Gastroesophageal sphincter (tissue), 4 donors: ENCODE results near the gene IL9. TPM values are rescaled to one million over a fixed set of nuclear protein-coding genes. Genes with fewer than 3 reads are reported as not detected.

Source experiments
- ATAC-seq: fragments of 150-250 bp; one replicate; pipeline ENCODE4 v1.9.1; 2016; ENCODE audit warnings: mild to moderate bottlenecking, moderate library complexity
- H3K27ac ChIP-seq, 4 donors: fragments of 200-600 bp; sonication (generic) in 3 of 4; 1 replicate in 3 of 4; 2 replicates in 1 of 4; pipeline ENCODE4 v1.5.1; 2016 to 2019
- H3K27me3 ChIP-seq: fragments of 200-600 bp; sonication (generic); one replicate; pipeline ENCODE4 v1.5.1; 2019
- H3K36me3 ChIP-seq, 2 donors: fragments of 200-600 bp; sonication (generic); one replicate each; pipeline ENCODE4 v1.5.1; 2019; ENCODE audit warnings: control low read depth in 1 of 2
- H3K4me1 ChIP-seq, 3 donors: fragments of 200-600 bp; sonication (generic); 1 replicate in 2 of 3; 2 replicates in 1 of 3; pipeline ENCODE4 v1.5.1; 2016 to 2019; ENCODE audit warnings: control low read depth in 2 of 3
- H3K4me3 ChIP-seq, 2 donors: fragments of 200-600 bp; sonication (generic); one replicate each; pipeline ENCODE4 v1.5.1; 2019; ENCODE audit warnings: mild to moderate bottlenecking in 1 of 2, moderate library complexity in 1 of 2
- H3K9me3 ChIP-seq, 3 donors: fragments of 200-600 bp; sonication (generic); one replicate each; pipeline ENCODE4 v1.5.1; 2017 to 2019; ENCODE audit warnings: control low read depth in 2 of 3
- EP300 ChIP-seq: sonication (generic); formaldehyde crosslinking; IDR thresholded peaks from one replicate; pipeline ENCODE4 v1.6.1; 2017; ENCODE audit warnings: antibody characterized with exemption, mild to moderate bottlenecking
- POLR2A ChIP-seq, 2 donors: fragments of 450-650 bp; IDR thresholded peaks; one replicate each; pipeline ENCODE4 v1.6.1; 2017; ENCODE audit warnings: antibody characterized with exemption in 2 of 2, mild to moderate bottlenecking in 2 of 2, moderate library complexity in 1 of 2
- POLR2AphosphoS5 ChIP-seq: sonication (generic); formaldehyde crosslinking; IDR thresholded peaks from one replicate; pipeline ENCODE4 v1.6.1; 2017; ENCODE audit warnings: antibody characterized with exemption
- WGBS, 2 donors: methylation state at CpG; one replicate each; pipeline ENCODE4 v1.1.5; 2018; ENCODE audit warnings: low coverage in 1 of 2; 5-methylcytosine and 5-hydroxymethylcytosine counted together
- total RNA-seq, 4 donors: library from RNA; depleted of rRNA; stranded (reverse); fragments of >200 nt; gene quantifications; one replicate each; pipeline ENCODE4 v1.1.0, GENCODE V29; 2016
- TF ChIP-seq, protein P1 (sequence below), 4 experiments: fragments of 200-600 bp in 2 of 4; fragments of 450-650 bp in 2 of 4; sonication (generic) in 1 of 4; IDR thresholded peaks; one replicate each; pipeline ENCODE4 v1.5.1; 2017 to 2019; ENCODE audit warnings: antibody characterized with exemption in 4 of 4, mild to moderate bottlenecking in 2 of 4, moderate library complexity in 2 of 4

The IL9 gene
- total RNA-seq, result not detected

DNA sequence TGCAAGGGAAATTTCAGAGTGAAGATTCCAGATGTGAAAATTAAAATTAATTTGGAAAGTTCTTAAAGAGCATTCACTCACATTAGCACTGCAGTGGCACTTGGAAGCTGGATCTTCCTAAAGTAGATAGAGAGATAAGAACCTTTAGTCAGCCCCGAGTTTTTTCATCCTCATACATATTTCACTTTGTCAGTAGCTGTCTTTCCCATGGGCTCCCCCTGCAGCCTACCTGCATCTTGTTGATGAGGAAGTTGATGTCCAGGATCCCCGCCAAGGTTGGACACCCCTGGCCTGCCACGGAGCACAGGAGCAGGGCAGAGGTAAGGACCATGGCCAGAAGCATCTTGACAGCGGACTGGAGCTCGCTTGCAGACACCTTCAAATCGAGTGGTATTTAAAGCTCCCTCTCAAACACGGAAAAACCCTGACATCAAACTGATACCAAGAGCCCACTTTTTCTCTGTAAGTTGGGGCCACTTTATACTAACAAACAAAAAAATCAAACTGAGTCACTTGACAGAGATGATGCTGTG, at the start of gene IL9:
TSS of gene IL9 (minus strand) at position 368 of the 533 bp plus-strand sequence. CDS start at position 343, 25 bp downstream.
- WGBS, 2 donors, result 47 to 70% methylated on average over 2 to 6 of the region's 7 CpGs
- no peak within 1 kb of the TSS for H3K27ac ChIP-seq
- no peak for ATAC-seq

GRCh38 chr5:135944967-135945560, 49.4 kb upstream of the IL9 start:
- Histone ChIP-seq H3K27me3 (no peaks in the 10 kb centered on the region), H3K36me3 (no peaks in the 10 kb centered on the region), H3K4me3 (no peak overlapping the region), H3K4me1 (no peaks in the 10 kb centered on the region), H3K27ac (no peak overlapping the region), H3K9me3 (no peaks in the 10 kb centered on the region)
- TF ChIP-seq EP300 (no peak), POLR2A (IDR thresholded peaks at IDR 0.05) (no peak), POLR2AphosphoS5 (peak; percentile 22)
- TF ChIP-seq, protein P1, sequence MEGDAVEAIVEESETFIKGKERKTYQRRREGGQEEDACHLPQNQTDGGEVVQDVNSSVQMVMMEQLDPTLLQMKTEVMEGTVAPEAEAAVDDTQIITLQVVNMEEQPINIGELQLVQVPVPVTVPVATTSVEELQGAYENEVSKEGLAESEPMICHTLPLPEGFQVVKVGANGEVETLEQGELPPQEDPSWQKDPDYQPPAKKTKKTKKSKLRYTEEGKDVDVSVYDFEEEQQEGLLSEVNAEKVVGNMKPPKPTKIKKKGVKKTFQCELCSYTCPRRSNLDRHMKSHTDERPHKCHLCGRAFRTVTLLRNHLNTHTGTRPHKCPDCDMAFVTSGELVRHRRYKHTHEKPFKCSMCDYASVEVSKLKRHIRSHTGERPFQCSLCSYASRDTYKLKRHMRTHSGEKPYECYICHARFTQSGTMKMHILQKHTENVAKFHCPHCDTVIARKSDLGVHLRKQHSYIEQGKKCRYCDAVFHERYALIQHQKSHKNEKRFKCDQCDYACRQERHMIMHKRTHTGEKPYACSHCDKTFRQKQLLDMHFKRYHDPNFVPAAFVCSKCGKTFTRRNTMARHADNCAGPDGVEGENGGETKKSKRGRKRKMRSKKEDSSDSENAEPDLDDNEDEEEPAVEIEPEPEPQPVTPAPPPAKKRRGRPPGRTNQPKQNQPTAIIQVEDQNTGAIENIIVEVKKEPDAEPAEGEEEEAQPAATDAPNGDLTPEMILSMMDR (IDR thresholded peaks at IDR 0.05), result peak; percentile 66 to 90 (median 82)
- ATAC-seq, result peak; percentile 62
- WGBS, 2 donors, result 0% methylated on average over 3 of the region's 3 CpGs

More for the DNA sequence above, at the start of gene IL9:
- Histone ChIP-seq H3K27me3 (peaks cover 9% of the 10 kb centered on the region), H3K4me1 (peaks cover 0 to 19% (median 0%) of the 10 kb centered on the region in 3 donors), H3K9me3 (no peaks in the 10 kb centered on the region), H3K36me3 (no peaks in the 10 kb centered on the region), H3K4me3 (no peak within 1 kb of the TSS)
- TF ChIP-seq POLR2A (IDR thresholded peaks at IDR 0.05) (no peak), EP300 (no peak), POLR2AphosphoS5 (no peak)
- TF ChIP-seq, protein P1 (IDR thresholded peaks at IDR 0.05), result no peak

- Histone ChIP-seq H3K36me3 (no peaks in the 10 kb centered on the region), H3K27ac (no peak overlapping the region), H3K27me3 (no peaks in the 10 kb centered on the region), H3K4me3 (no peak overlapping the region), H3K4me1 (no peaks in the 10 kb centered on the region), H3K9me3 (no peaks in the 10 kb centered on the region)
- ATAC-seq, result no peak
- no peak for TF ChIP-seq EP300
- TF ChIP-seq POLR2A (IDR thresholded peaks at IDR 0.05), result no peak
- TF ChIP-seq, protein P1 (IDR thresholded peaks at IDR 0.05), result no peak
- TF ChIP-seq POLR2AphosphoS5, result no peak
Measured at GRCh38 chr5:135944564-135944963, 48.9 kb upstream of the IL9 start.

DNA sequence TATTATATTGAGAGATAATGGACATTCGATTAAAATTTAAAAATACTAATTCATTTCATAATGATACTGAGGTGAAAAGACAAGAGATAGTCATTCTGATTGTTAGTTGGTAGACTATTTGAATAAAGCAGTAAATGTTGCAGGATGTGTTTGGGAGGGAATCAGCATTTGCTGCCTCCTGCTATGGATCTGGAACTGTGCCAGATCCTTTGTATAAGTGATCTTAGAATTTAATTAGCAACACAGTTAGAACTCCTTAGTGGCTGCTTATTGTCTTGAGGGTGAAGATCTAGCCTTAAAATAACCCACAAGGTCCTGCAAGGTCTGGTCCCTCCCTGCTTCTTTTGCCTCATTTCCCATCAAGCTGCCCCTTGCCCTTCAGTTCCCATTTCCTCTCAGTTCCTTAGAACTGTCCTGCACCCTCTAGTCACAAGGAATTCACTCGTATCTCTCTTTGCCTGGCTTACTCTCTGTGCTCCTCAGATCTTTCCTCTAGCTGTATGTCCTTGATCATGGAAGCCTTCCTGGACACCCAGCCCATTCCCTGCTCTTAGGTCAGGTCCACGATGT, 46.6 kb upstream of the IL9 start:
- Histone ChIP-seq H3K27me3 (no peaks in the 10 kb centered on the region), H3K36me3 (no peaks in the 10 kb centered on the region), H3K27ac (no peak overlapping the region), H3K4me1 (no peaks in the 10 kb centered on the region), H3K4me3 (no peak overlapping the region), H3K9me3 (no peaks in the 10 kb centered on the region)
- ATAC-seq, result no peak
- 82 to 100% methylated on average over 1 to 3 of the region's 3 CpGs for WGBS, 2 donors
- TF ChIP-seq POLR2AphosphoS5, result no peak
- no peak for TF ChIP-seq POLR2A (IDR thresholded peaks at IDR 0.05)
- no peak for TF ChIP-seq EP300
- TF ChIP-seq, protein P1 (IDR thresholded peaks at IDR 0.05), result no peak

- 81 to 93% methylated on average over 2 of the region's 2 CpGs for WGBS, 2 donors
- no peak for ATAC-seq
- no peaks in the 10 kb centered on the region for H3K9me3 ChIP-seq
Measured at GRCh38 chr5:135941711-135942110, 46.1 kb upstream of the IL9 start.

More at GRCh38 chr5:135941711-135942110, 46.1 kb upstream of the IL9 start:
- H3K36me3 ChIP-seq, result no peaks in the 10 kb centered on the region
- H3K4me1 ChIP-seq, result no peaks in the 10 kb centered on the region
- no peaks in the 10 kb centered on the region for H3K27me3 ChIP-seq
- no peak overlapping the region for H3K4me3 ChIP-seq
- TF ChIP-seq, protein P1 (IDR thresholded peaks at IDR 0.05), result no peak
- TF ChIP-seq POLR2A (IDR thresholded peaks at IDR 0.05) (no peak), POLR2AphosphoS5 (no peak), EP300 (no peak)
- H3K27ac ChIP-seq, result no peak overlapping the region
